Measurements from ENCODE around the gene TBCK. TPM values are rescaled to one million over a fixed set of nuclear protein-coding genes. Genes with fewer than 3 reads are reported as not detected.

TBCK gene
- total and polyA plus RNA-seq, 2 experiments from 2014 or later: 13.9 to 28.9 TPM

GRCh38 chr4:106286611-106287010 is 29.4 kb downstream of the TBCK start:
- DNase-seq (ENCODE audit: low spot score): no peak
- peak; percentile 56 for ATAC-seq
- H3K4me3 Mint-ChIP-seq: no peak overlapping the region
- H3K36me3 ChIP-seq (ENCODE audit: insufficient read depth): no peaks in the 10 kb centered on the region
- peak overlapping the region; percentile 57 for H3K27ac ChIP-seq (ENCODE audit: low read depth)
- peak overlapping the region; percentile 94 for H3K27ac Mint-ChIP-seq
- no peaks in the 10 kb centered on the region; the same call in 1 of the 2 replicates for H3K79me2 ChIP-seq (replicated peaks; ENCODE audit: insufficient read depth)
- no peaks in the 10 kb centered on the region for H4K20me1 ChIP-seq (replicated peaks; ENCODE audit: insufficient read depth)
- H3F3A ChIP-seq (replicated peaks; ENCODE audit: low read depth): no peaks in the 10 kb centered on the region
- H3K9me3 Mint-ChIP-seq: no peaks in the 10 kb centered on the region
- H3K4me1 ChIP-seq (ENCODE audit: insufficient read depth): peaks cover 29% of the 10 kb centered on the region
- H2AFZ ChIP-seq: no peak overlapping the region
- H3K4me3 ChIP-seq: no peak overlapping the region
- no peaks in the 10 kb centered on the region; the same call in 1 of the 2 replicates for H3K9me2 ChIP-seq (ENCODE audit: insufficient read depth)
- H3K27me3 ChIP-seq (ENCODE audit: insufficient read depth): no peaks in the 10 kb centered on the region
- peaks cover 5% of the 10 kb centered on the region; the same call in 2 of the 3 replicates for H3K4me1 Mint-ChIP-seq
- peaks cover 1% of the 10 kb centered on the region for H3K27me3 Mint-ChIP-seq (ENCODE audit: insufficient read depth, low read depth, poor library complexity)
- TF ChIP-seq JUNB (IDR thresholded peaks at IDR 0.05; ENCODE audit: unreplicated experiment) (no peak), ETS1 (IDR thresholded peaks at IDR 0.05) (no peak), ZNF462 (CRISPR knock-in tag; IDR thresholded peaks at IDR 0.05) (no peak), CREB1 (CRISPR knock-in tag; IDR thresholded peaks at IDR 0.05; ENCODE audit: low read depth) (no peak), ZNF114 (CRISPR knock-in tag; IDR thresholded peaks at IDR 0.05) (no peak)
- H3K36me3 Mint-ChIP-seq (ENCODE audit: low read depth): no peaks in the 10 kb centered on the region; the same call in 1 of the 3 replicates
- H3K4me2 ChIP-seq: peak overlapping the region; percentile 51; the same call in 1 of the 2 replicates

All from GM23338 (cell line).